K562 (cell line): ENCODE results near the gene PIK3CB. TPM values are rescaled to one million over a fixed set of nuclear protein-coding genes. Genes with fewer than 3 reads are reported as not detected.

Source experiments
- ATAC-seq: fragments of 200-7000 bp; cut with Tn5 transposase; 3 replicates; pipeline ENCODE4 v1.9.1; 2020; ENCODE audit warnings: moderate library complexity
- BruUV-seq: library from RNA; stranded (reverse); fragments of 400-500 nt; replicated peaks from 2 replicates; lab custom pipeline; 2021; lab: Mats Ljungman, UMichigan
- CTCF ChIA-PET: fragments of 300-600 bp; formaldehyde crosslinking; extraction: SDS; loops from one replicate; lab custom pipeline; 2021; ENCODE audit warnings: low intra/inter-chr PET ratio; lab: Yijun Ruan, JAX
- POLR2A ChIA-PET: fragments of 300-600, 350-650 bp; sonication (Branson Sonifier 250); formaldehyde crosslinking; extraction: SDS; loops from one replicate; lab custom pipeline; 2021; ENCODE audit warnings: antibody characterized with exemption, inconsistent platforms; lab: Yijun Ruan, JAX
- DNase-seq, 4 experiments: peaks; one replicate each; pipeline versions ENCODE4 v3.0.0 to v3.0.0-alpha.2; 2011 to 2018; ENCODE audit warnings: low spot score in 3 of 4, mixed read lengths in 3 of 4; ENCODE audit errors: extremely low read depth in 1 of 4
- FAIRE-seq: peaks from 2 replicates; lab custom pipeline; 2011; peaks lifted over from hg19 to GRCh38; lab: Jason Lieb, UNC
- H2AFZ ChIP-seq: 2 replicates; pipeline ENCODE4 v1.6.0; 2011; ENCODE audit warnings: low read depth, low read length, control low read depth, inconsistent platforms
- H3K27ac ChIP-seq: fragments of 200-600 bp; 3 replicates; pipeline ENCODE4 v1.8.0; 2011; ENCODE audit warnings: low read depth, mild to moderate bottlenecking, control low read depth, inconsistent platforms, low read length, moderate library complexity, mixed read lengths; ENCODE audit errors: extremely low read depth
- H3K27me3 ChIP-seq, 2 experiments: fragments of 300-600 bp in 1 of 2; 2 replicates in 1 of 2; 3 replicates in 1 of 2; pipeline versions ENCODE4 v1.6.0 to v1.8.0; 2011; ENCODE audit warnings: inconsistent platforms in 2 of 2, low read length in 2 of 2, mild to moderate bottlenecking in 1 of 2, mixed read lengths in 1 of 2, moderate library complexity in 1 of 2; ENCODE audit not compliant: control insufficient read depth in 2 of 2, insufficient read depth in 2 of 2
- H3K36me3 ChIP-seq: fragments of 300-600 bp; 3 replicates; pipeline ENCODE4 v1.8.0; 2011; ENCODE audit warnings: mild to moderate bottlenecking, low read length, inconsistent platforms; ENCODE audit not compliant: control insufficient read depth, insufficient read depth
- H3K4me1 ChIP-seq, 2 experiments: fragments of 200-600 bp in 1 of 2; replicated peaks in 1 of 2; 2 replicates in 1 of 2; 3 replicates in 1 of 2; pipeline versions ENCODE4 v1.5.1 to v1.8.0; 2011; ENCODE audit warnings: inconsistent platforms in 2 of 2, low read length in 2 of 2, mild to moderate bottlenecking in 1 of 2, mixed read lengths in 1 of 2, moderate library complexity in 1 of 2; ENCODE audit not compliant: control insufficient read depth in 2 of 2, insufficient read depth in 2 of 2
- H3K4me2 ChIP-seq: 2 replicates; pipeline ENCODE4 v1.6.1; 2011; ENCODE audit warnings: low read length, control low read depth, inconsistent platforms, mixed read lengths; ENCODE audit not compliant: insufficient read depth
- H3K4me3 ChIP-seq: fragments of 200-600 bp; sonication (generic), shearing (Covaris generic); 2 replicates; pipeline ENCODE4 v1.5.1; 2016; ENCODE audit warnings: control low read depth, inconsistent platforms
- H3K79me2 ChIP-seq: fragments of 200-600 bp; 3 replicates; pipeline ENCODE4 v1.8.0; 2011; ENCODE audit warnings: low read length, inconsistent platforms; ENCODE audit not compliant: control insufficient read depth, insufficient read depth
- H3K9ac ChIP-seq, 2 experiments: 2 replicates each; pipeline versions ENCODE4 v1.6.0 to v1.6.1; 2011; ENCODE audit warnings: low read depth in 2 of 2, low read length in 2 of 2, control low read depth in 1 of 2, inconsistent platforms in 1 of 2, mild to moderate bottlenecking in 1 of 2, mixed read lengths in 1 of 2; ENCODE audit not compliant: insufficient read depth in 1 of 2
- H3K9me1 ChIP-seq: one replicate; pipeline ENCODE4 v1.6.0; 2011; ENCODE audit warnings: inconsistent platforms, mild to moderate bottlenecking, low read length, moderate library complexity; ENCODE audit not compliant: control insufficient read depth, insufficient read depth
- H3K9me3 ChIP-seq: replicated peaks from 2 replicates; pipeline ENCODE4 v1.5.1; 2011; ENCODE audit warnings: low read depth, low read length, inconsistent platforms; ENCODE audit not compliant: control insufficient read depth, insufficient read depth
- H4K20me1 ChIP-seq: replicated peaks from 2 replicates; pipeline ENCODE4 v1.6.1; 2011; ENCODE audit warnings: low read length, inconsistent platforms, mixed read lengths; ENCODE audit not compliant: control insufficient read depth, insufficient read depth
- CBX8 ChIP-seq: fragments of 200-600 bp; sonication (generic); IDR thresholded peaks from 2 replicates; pipeline ENCODE4 v1.6.1; 2012; ENCODE audit warnings: borderline replicate concordance, mixed run types, low read depth, mild to moderate bottlenecking, moderate library complexity, mixed read lengths, low read length, control low read depth, inconsistent platforms; ENCODE audit not compliant: poor library complexity, severe bottlenecking; ENCODE audit errors: extremely low read depth
- CC2D1A ChIP-seq: fragments of 450-650 bp; IDR thresholded peaks from 2 replicates; pipeline ENCODE4 v1.6.1; 2017; ENCODE audit warnings: mild to moderate bottlenecking
- MYC ChIP-seq, 2 experiments: fragments of 250-450 bp in 1 of 2; sonication (Bioruptor Pico) in 1 of 2; IDR thresholded peaks; 2 replicates each; pipeline versions ENCODE4 v1.5.1 to v1.6.1; 2012 to 2021; ENCODE audit warnings: low read depth in 2 of 2, borderline replicate concordance in 1 of 2, improper control_type of control experiment in 1 of 2, low read length in 1 of 2, mild to moderate bottlenecking in 1 of 2, moderate library complexity in 1 of 2
- ZNF143 ChIP-seq: sonication (generic); formaldehyde crosslinking; IDR thresholded peaks from 2 replicates; pipeline ENCODE4 v1.9.0; 2022; ENCODE audit warnings: mild to moderate bottlenecking, missing genetic modification reagents
- in situ Hi-C: fragments of 300-500 bp; cut with MboI; formaldehyde crosslinking; loops from 4 replicates; pipeline ENCODE4 v1.15.0; 2018; ENCODE audit warnings: inconsistent platforms, mixed read lengths
- intact Hi-C: fragments of 100-400 bp; cut with micrococcal nuclease; formaldehyde crosslinking; loops from 2 replicates; pipeline ENCODE4 v1.14.2; 2022
- polyA plus RNA-seq, 8 experiments: library from polyadenylated mRNA; depleted of rRNA in 4 of 8; stranded (reverse) in 5 of 8; unstranded in 3 of 8; fragments of >200 nt; fragmentation: Nextera tagmentation in 2 of 8; fragmentation: Illumina TruSeq in 1 of 8; extraction: Ambion mirVana in 2 of 8; extraction: Trizol in 1 of 8; gene quantifications; 2 replicates each; pipeline versions ENCODE4 v1.2.1 to v1.2.3, GENCODE V29; 2011 to 2014; ENCODE audit warnings: inconsistent platforms in 1 of 8, missing spikeins in 1 of 8
- total RNA-seq, 7 experiments: library from RNA; depleted of rRNA in 6 of 7; stranded (reverse); fragments of >200 nt in 6 of 7; fragmentation: Illumina TruSeq in 2 of 7; extraction: Trizol in 2 of 7; gene quantifications; 2 replicates each; pipeline versions ENCODE4 v1.2.1 to v1.2.3, GENCODE V29; 2011 to 2021; ENCODE audit warnings: low replicate concordance in 1 of 7
- TF ChIP-seq, protein P1 (sequence below): sonication (generic); formaldehyde crosslinking; IDR thresholded peaks from 2 replicates; pipeline ENCODE4 v1.8.0; 2022; ENCODE audit warnings: missing genetic modification reagents, mild to moderate bottlenecking, borderline replicate concordance
- TF ChIP-seq, protein P2 (sequence below): sonication (generic); formaldehyde crosslinking; IDR thresholded peaks from 2 replicates; pipeline ENCODE4 v1.8.1; 2023; ENCODE audit warnings: mild to moderate bottlenecking, missing genetic modification reagents

The PIK3CB gene
- total and polyA plus RNA-seq, 9 of the 15 experiments (the other 6 are each of a cell fraction or from before 2014, with no cell fraction given) = 15.3 to 62.6 (median 28.3) TPM

DNA sequence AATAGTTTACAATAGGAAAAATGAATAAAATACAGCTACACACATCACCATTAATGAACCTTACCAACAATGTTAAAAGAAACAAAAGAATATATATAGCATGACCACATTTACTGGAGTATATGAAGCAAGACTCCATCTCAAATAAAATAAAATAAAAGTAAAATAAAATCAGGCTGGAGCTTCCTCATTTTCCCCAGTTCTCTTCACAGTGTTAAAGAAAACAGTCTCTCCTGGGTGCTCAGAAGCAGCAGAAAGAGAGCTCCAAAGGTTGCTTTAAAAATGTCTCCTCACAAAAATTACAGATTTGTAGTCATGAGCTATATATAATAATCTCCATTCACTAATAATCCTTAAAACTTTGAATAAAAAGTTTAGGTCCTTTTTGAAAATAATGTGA, 48.8 kb downstream of the PIK3CB start:
- intact Hi-C loops = no loop called here
- no TSS peak for BruUV-seq
- peaks cover 50% of the 10 kb centered on the region for H3K36me3 ChIP-seq
- no peak for FAIRE-seq
- DNase-seq = no peak
- H3K4me1 ChIP-seq = peaks cover 18 to 24% of the 10 kb centered on the region in 2 experiments
- no peaks in the 10 kb centered on the region for H3K9me3 ChIP-seq
- no peak overlapping the region; the same call in 2 of the 3 replicates for H3K27ac ChIP-seq
- ATAC-seq = no peak
- H3K4me2 ChIP-seq = no peak overlapping the region
- no peaks in the 10 kb centered on the region for H3K9me1 ChIP-seq
- TF ChIP-seq CC2D1A (no peak), MYC (IDR thresholded peaks at IDR 0.05; ENCODE audit: low read depth, low read length) (no peak), MYC (CRISPR knock-in tag; IDR thresholded peaks at IDR 0.05; ENCODE audit: borderline replicate concordance, low read depth) (no peak), CBX8 (no peak), ZNF143 (CRISPR knock-in tag) (no peak)
- TF ChIP-seq, protein P1, sequence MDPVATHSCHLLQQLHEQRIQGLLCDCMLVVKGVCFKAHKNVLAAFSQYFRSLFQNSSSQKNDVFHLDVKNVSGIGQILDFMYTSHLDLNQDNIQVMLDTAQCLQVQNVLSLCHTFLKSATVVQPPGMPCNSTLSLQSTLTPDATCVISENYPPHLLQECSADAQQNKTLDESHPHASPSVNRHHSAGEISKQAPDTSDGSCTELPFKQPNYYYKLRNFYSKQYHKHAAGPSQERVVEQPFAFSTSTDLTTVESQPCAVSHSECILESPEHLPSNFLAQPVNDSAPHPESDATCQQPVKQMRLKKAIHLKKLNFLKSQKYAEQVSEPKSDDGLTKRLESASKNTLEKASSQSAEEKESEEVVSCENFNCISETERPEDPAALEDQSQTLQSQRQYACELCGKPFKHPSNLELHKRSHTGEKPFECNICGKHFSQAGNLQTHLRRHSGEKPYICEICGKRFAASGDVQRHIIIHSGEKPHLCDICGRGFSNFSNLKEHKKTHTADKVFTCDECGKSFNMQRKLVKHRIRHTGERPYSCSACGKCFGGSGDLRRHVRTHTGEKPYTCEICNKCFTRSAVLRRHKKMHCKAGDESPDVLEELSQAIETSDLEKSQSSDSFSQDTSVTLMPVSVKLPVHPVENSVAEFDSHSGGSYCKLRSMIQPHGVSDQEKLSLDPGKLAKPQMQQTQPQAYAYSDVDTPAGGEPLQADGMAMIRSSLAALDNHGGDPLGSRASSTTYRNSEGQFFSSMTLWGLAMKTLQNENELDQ = no peak
- TF ChIP-seq, protein P2, sequence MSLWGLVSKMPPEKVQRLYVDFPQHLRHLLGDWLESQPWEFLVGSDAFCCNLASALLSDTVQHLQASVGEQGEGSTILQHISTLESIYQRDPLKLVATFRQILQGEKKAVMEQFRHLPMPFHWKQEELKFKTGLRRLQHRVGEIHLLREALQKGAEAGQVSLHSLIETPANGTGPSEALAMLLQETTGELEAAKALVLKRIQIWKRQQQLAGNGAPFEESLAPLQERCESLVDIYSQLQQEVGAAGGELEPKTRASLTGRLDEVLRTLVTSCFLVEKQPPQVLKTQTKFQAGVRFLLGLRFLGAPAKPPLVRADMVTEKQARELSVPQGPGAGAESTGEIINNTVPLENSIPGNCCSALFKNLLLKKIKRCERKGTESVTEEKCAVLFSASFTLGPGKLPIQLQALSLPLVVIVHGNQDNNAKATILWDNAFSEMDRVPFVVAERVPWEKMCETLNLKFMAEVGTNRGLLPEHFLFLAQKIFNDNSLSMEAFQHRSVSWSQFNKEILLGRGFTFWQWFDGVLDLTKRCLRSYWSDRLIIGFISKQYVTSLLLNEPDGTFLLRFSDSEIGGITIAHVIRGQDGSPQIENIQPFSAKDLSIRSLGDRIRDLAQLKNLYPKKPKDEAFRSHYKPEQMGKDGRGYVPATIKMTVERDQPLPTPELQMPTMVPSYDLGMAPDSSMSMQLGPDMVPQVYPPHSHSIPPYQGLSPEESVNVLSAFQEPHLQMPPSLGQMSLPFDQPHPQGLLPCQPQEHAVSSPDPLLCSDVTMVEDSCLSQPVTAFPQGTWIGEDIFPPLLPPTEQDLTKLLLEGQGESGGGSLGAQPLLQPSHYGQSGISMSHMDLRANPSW (CRISPR knock-in tag) = no peak
- H2AFZ ChIP-seq = no peak overlapping the region
- H4K20me1 ChIP-seq = no peaks in the 10 kb centered on the region; the same call in none of the 2 replicates
- ChIA-PET POLR2A (interaction anchor here (0.6 to 1.2 kb wide), 3 partner anchors 11 to 163 kb away, joined by 3 read pairs; no protein-coding TSS in a partner anchor), CTCF (no interaction called here)
- in situ Hi-C loops = no loop called here
- H3K9ac ChIP-seq = no peak overlapping the region
- H3K4me3 ChIP-seq = no peak overlapping the region
- peaks cover 82% of the 10 kb centered on the region for H3K79me2 ChIP-seq
- H3K27me3 ChIP-seq = no peaks in the 10 kb centered on the region
